Tibial artery (tissue), 4 donors: Measurements from ENCODE around the gene FAR2.

Source experiments
- DNase-seq, 2 donors: peaks; one replicate each; pipeline ENCODE4 v3.0.0-alpha.2; 2019
- H3K27ac ChIP-seq, 2 donors: fragments of 200-600 bp; sonication (generic) in 1 of 2; 1 replicate in 1 of 2; 2 replicates in 1 of 2; pipeline ENCODE4 v1.5.1; 2018 to 2019; ENCODE audit warnings: mild to moderate bottlenecking in 1 of 2
- H3K27me3 ChIP-seq, 2 donors: fragments of 200-600 bp; sonication (generic) in 1 of 2; one replicate each; pipeline versions ENCODE4 v1.5.1 to v1.6.0; 2016 to 2019
- H3K36me3 ChIP-seq, 3 donors: fragments of 200-600 bp; sonication (generic) in 2 of 3; one replicate each; pipeline ENCODE4 v1.5.1; 2016 to 2019; ENCODE audit warnings: mild to moderate bottlenecking in 2 of 3
- H3K4me1 ChIP-seq, 4 donors: fragments of 200-600 bp; sonication (generic) in 2 of 4; 1 replicate in 3 of 4; 2 replicates in 1 of 4; pipeline ENCODE4 v1.5.1; 2016 to 2019
- H3K4me3 ChIP-seq, 2 donors: fragments of 200-600 bp; sonication (generic) in 1 of 2; 1 replicate in 1 of 2; 2 replicates in 1 of 2; pipeline ENCODE4 v1.5.1; 2018 to 2019; ENCODE audit warnings: mild to moderate bottlenecking in 2 of 2
- H3K9me3 ChIP-seq, 3 donors: fragments of 200-600 bp; sonication (generic) in 1 of 3; one replicate each; pipeline ENCODE4 v1.5.1; 2016 to 2019
- intact Hi-C: fragments of 100-400 bp; cut with DNase I; formaldehyde crosslinking; loops from one replicate; pipeline ENCODE4 v1.15.0; 2023; ENCODE audit warnings: low total_unique reads
- TF ChIP-seq, protein P1 (sequence below), 2 experiments: fragments of 200-600 bp in 1 of 2; fragments of 450-650 bp in 1 of 2; IDR thresholded peaks; one replicate each; pipeline ENCODE4 v1.5.1; 2017 to 2019; ENCODE audit warnings: antibody characterized with exemption in 2 of 2, mild to moderate bottlenecking in 1 of 2, moderate library complexity in 1 of 2

FAR2 gene

DNA sequence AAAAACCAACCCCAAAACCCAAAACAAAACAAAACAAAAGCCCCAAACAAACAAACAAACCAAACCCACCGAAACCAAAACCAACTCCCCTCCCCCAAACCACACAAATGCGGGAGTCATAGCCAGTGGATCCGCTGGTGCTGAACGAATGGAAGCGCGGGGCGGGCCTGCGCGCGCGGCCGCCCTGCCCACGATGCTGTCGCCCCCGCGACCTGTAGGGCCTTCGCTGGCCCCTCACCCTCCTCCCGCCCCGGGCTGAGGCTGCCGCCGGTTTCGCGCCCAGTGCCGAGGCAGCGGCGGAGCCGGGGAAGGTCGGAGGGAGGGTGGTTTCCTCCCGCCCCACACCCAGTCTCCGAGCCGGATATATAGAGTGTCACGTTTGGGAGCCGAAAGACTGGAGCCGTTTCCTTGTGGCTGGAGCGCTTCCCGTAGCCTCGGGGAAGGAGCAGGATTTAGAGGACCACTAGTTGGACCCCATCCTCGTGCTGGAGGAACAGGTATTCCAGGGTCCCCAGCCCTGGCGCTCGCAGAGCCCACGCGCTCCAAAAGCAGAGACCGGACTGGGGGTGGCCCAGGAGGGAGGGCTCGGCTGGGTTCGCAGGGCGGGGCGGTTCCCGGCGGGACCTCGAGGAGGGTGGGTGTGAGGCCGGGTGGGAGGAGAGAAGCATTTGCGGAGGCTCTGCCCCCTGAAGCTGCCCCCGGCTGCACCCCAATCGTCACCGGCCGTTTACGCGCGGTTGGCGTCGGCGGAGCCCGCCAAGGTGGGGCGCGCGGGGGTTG is at the start of gene FAR2:
Gene FAR2, plus strand, starts transcription at position 368 of the 780 bp plus-strand sequence. CDS start 121,172 bp downstream, outside the sequence.
- Histone ChIP-seq H3K36me3 (no peaks in the 10 kb centered on the region), H3K9me3 (no peaks in the 10 kb centered on the region), H3K4me1 (peaks cover 0 to 17% (median 10%) of the 10 kb centered on the region in 4 donors), H3K27me3 (peaks cover 0 to 19% of the 10 kb centered on the region in 2 donors), H3K27ac (peak within 1 kb of the TSS; percentile 42 to 50), H3K4me3 (peak within 1 kb of the TSS; percentile 50 to 59)
- peak in 1 of 2 donors; percentile 67 for DNase-seq
- intact Hi-C loops: no loop called here
- TF ChIP-seq, protein P1, sequence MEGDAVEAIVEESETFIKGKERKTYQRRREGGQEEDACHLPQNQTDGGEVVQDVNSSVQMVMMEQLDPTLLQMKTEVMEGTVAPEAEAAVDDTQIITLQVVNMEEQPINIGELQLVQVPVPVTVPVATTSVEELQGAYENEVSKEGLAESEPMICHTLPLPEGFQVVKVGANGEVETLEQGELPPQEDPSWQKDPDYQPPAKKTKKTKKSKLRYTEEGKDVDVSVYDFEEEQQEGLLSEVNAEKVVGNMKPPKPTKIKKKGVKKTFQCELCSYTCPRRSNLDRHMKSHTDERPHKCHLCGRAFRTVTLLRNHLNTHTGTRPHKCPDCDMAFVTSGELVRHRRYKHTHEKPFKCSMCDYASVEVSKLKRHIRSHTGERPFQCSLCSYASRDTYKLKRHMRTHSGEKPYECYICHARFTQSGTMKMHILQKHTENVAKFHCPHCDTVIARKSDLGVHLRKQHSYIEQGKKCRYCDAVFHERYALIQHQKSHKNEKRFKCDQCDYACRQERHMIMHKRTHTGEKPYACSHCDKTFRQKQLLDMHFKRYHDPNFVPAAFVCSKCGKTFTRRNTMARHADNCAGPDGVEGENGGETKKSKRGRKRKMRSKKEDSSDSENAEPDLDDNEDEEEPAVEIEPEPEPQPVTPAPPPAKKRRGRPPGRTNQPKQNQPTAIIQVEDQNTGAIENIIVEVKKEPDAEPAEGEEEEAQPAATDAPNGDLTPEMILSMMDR (IDR thresholded peaks at IDR 0.05): no peak

DNA sequence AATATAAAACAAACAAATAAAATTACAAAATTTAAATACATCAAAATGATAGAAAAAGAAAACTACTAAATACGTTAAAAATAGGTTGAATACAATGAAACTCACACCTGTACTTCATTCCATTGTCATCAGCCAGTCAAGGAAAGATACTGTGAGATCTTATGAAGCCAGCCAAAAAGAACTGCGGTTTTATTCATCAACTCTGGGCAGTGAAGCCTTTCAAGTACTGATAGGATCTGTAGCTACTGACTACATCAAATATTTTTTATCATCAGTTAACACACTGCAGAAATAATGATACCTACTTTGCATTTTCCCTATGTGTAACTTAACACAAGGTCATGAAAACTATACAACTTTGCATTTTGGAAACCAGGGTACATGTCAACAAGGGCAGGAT is 46.3 kb upstream of the FAR2 start:
- TF ChIP-seq, protein P1 (IDR thresholded peaks at IDR 0.05): no peak
- no peaks in the 10 kb centered on the region for H3K27me3 ChIP-seq
- intact Hi-C loops: no loop called here
- H3K4me1 ChIP-seq: no peaks in the 10 kb centered on the region
- H3K9me3 ChIP-seq: no peaks in the 10 kb centered on the region
- DNase-seq: no peak
- H3K4me3 ChIP-seq: no peak overlapping the region
- H3K36me3 ChIP-seq: no peaks in the 10 kb centered on the region
- H3K27ac ChIP-seq: no peak overlapping the region

GRCh38 chr12:29103539-29103974 is 45.5 kb upstream of the FAR2 start:
- intact Hi-C loops: no loop called here
- DNase-seq: no peak
- Histone ChIP-seq H3K27ac (no peak overlapping the region), H3K9me3 (no peaks in the 10 kb centered on the region), H3K36me3 (no peaks in the 10 kb centered on the region), H3K4me1 (no peaks in the 10 kb centered on the region), H3K4me3 (no peak overlapping the region), H3K27me3 (no peaks in the 10 kb centered on the region)
- TF ChIP-seq, protein P1 (IDR thresholded peaks at IDR 0.05): no peak

GRCh38 chr12:29104516-29104915 is 44.6 kb upstream of the FAR2 start:
- TF ChIP-seq, protein P1 (IDR thresholded peaks at IDR 0.05): no peak
- no peak overlapping the region for H3K27ac ChIP-seq
- no peaks in the 10 kb centered on the region for H3K36me3 ChIP-seq
- no peaks in the 10 kb centered on the region for H3K9me3 ChIP-seq
- no peak for DNase-seq
- H3K27me3 ChIP-seq: no peaks in the 10 kb centered on the region
- intact Hi-C loops: no loop called here
- no peak overlapping the region for H3K4me3 ChIP-seq
- no peaks in the 10 kb centered on the region for H3K4me1 ChIP-seq

DNA sequence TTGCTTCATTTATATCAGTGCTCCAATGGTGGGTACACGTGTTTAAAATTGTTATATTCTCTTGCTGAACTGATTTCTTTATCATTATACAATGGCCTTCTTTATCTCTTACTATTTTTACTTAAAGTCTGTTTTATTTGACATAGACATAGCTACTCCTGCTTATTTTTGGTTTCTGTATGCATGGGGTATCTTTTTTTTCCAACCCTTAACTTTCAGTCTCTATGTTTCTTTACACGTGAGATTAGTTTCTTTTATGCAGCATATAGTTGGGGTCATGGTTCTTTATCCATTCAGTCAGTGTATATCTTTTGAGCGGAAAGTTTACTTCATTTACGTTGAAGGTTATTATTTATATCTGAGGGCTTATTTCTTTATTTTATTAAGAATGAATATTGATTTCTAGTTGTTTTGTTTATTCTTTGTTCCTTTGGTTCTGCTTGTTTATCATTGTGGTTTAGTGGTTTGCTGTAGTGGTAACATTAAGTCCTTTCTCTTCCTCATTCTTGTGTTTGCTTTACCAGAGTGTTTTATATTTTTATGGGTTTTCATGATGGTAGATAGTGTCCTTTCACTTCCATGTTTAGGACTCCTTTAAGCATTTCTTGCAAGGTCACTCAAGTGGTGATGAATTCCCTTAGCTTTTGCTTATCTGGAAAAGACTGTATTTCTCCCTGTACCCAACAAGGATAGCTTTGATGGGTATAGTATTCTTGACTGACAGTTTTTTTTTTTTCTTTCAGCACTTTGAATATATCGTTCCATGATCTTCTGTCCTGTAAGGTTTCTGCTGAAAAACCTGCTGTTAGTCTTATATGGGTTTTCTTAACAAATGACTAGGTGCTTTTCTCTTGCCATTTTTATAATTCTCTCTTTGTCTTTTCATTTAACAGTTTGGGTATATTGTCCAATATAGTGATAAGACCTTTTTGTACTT is 38.3 kb upstream of the FAR2 start:
- no peaks in the 10 kb centered on the region for H3K36me3 ChIP-seq
- H3K9me3 ChIP-seq: peaks cover 0 to 13% (median 7%) of the 10 kb centered on the region in 3 donors
- H3K27ac ChIP-seq: no peak overlapping the region
- no peak overlapping the region for H3K4me3 ChIP-seq
- DNase-seq: no peak
- no peaks in the 10 kb centered on the region for H3K27me3 ChIP-seq
- intact Hi-C loops: no loop called here
- TF ChIP-seq, protein P1 (IDR thresholded peaks at IDR 0.05): no peak
- H3K4me1 ChIP-seq: no peaks in the 10 kb centered on the region
